Measurements from ENCODE around the gene NEB.

DNA sequence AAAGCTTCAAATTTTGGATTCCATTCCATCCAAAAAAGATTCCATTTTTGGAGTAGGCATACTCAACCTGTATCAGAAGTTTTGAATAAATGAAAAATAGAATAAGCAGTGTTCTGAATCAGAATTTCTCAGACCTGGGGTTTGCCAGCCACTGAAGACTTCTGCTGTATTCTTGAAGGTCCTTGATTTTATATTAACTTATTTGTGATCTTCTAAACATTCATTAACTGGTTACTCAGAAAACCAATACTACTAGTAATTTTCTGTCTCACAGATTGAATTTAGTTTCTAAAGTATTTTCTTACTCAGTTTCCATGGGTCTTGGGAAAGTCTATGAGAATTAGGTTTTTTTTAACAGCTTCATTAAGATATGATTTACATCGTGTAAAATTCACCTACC lies 263.7 kb downstream of the NEB start:
- TF ChIP-seq, protein P1, sequence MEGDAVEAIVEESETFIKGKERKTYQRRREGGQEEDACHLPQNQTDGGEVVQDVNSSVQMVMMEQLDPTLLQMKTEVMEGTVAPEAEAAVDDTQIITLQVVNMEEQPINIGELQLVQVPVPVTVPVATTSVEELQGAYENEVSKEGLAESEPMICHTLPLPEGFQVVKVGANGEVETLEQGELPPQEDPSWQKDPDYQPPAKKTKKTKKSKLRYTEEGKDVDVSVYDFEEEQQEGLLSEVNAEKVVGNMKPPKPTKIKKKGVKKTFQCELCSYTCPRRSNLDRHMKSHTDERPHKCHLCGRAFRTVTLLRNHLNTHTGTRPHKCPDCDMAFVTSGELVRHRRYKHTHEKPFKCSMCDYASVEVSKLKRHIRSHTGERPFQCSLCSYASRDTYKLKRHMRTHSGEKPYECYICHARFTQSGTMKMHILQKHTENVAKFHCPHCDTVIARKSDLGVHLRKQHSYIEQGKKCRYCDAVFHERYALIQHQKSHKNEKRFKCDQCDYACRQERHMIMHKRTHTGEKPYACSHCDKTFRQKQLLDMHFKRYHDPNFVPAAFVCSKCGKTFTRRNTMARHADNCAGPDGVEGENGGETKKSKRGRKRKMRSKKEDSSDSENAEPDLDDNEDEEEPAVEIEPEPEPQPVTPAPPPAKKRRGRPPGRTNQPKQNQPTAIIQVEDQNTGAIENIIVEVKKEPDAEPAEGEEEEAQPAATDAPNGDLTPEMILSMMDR (IDR thresholded peaks at IDR 0.05): no peak
- no peak for TF ChIP-seq EZH2 (IDR thresholded peaks at IDR 0.05; ENCODE audit: borderline replicate concordance, insufficient read depth, low read depth, low read length, poor library complexity, severe bottlenecking)
